GM12864 (cell line): Measurements from ENCODE around the gene MYH11.

Experiments
- DNase-seq: peaks from one replicate; pipeline ENCODE4 v3.0.0-alpha.2; 2011; ENCODE audit warnings: low read depth
- H3K4me3 ChIP-seq: 2 replicates; pipeline ENCODE4 v1.5.1; 2011; ENCODE audit warnings: mild to moderate bottlenecking, low read depth, low read length, control low read depth
- CTCF ChIP-seq: IDR thresholded peaks from 2 replicates; pipeline ENCODE4 v1.5.1; 2011; ENCODE audit warnings: low read depth, mild to moderate bottlenecking, moderate library complexity, low read length, control low read depth, inconsistent platforms; ENCODE audit errors: missing control alignments

Gene MYH11

GRCh38 chr16:15715221-15715620 lies 141.6 kb downstream of the MYH11 start:
- H3K4me3 ChIP-seq = no peak overlapping the region
- no peak for TF ChIP-seq CTCF

GRCh38 chr16:15714393-15715172 lies 142.2 kb downstream of the MYH11 start:
- no peak overlapping the region for H3K4me3 ChIP-seq
- no peak for TF ChIP-seq CTCF
- no peak for DNase-seq

More at GRCh38 chr16:15715221-15715620, 141.6 kb downstream of the MYH11 start:
- DNase-seq = no peak

GRCh38 chr16:15708997-15709396 lies 147.8 kb downstream of the MYH11 start:
- H3K4me3 ChIP-seq = no peak overlapping the region
- TF ChIP-seq CTCF = no peak
- DNase-seq = no peak

- H3K4me3 ChIP-seq = no peak overlapping the region
- TF ChIP-seq CTCF = no peak
- no peak for DNase-seq
Measured at GRCh38 chr16:15708096-15708495, 148.7 kb downstream of the MYH11 start.

GRCh38 chr16:15707332-15707731 lies 149.5 kb downstream of the MYH11 start:
- no peak for DNase-seq
- no peak for TF ChIP-seq CTCF
- H3K4me3 ChIP-seq = no peak overlapping the region

- TF ChIP-seq CTCF = no peak
- no peak for DNase-seq
- H3K4me3 ChIP-seq = no peak overlapping the region
Measured at GRCh38 chr16:15705064-15705565, 151.7 kb downstream of the MYH11 start.

GRCh38 chr16:15704545-15704987 lies 152.3 kb downstream of the MYH11 start:
- TF ChIP-seq CTCF = peak; percentile 86
- peak; percentile 25 for DNase-seq
- no peak overlapping the region for H3K4me3 ChIP-seq
